ENCODE data around the gene CERT1.

Gene CERT1

DNA sequence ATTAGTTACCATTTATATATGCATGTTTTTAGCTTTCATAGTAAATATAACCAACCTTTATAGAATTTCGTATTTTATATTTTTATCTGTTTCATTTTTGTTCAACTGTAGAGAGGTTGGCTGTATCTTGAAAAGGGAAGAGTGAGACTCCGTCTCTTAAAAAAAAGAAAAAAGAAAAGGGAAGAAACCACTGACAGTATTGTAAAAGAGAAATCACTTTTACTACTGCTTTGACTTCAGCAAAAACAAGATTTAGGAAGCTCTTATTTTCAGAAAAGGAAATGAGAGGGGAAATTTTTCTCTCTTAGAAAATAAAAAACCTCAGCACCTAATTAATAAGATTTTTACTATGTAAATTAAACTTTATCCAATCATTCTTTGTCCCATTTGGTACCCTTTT is 14.6 kb upstream of the CERT1 start:
- TF ChIP-seq FOXA1 (IDR thresholded peaks at IDR 0.05) (no peak), ARNT (IDR thresholded peaks at IDR 0.05) (no peak), LEF1 (IDR thresholded peaks at IDR 0.05; ENCODE audit: borderline replicate concordance) (no peak), FOXM1 (IDR thresholded peaks at IDR 0.05; ENCODE audit: borderline replicate concordance) (no peak), HDGF (IDR thresholded peaks at IDR 0.05; ENCODE audit: borderline replicate concordance) (no peak), FOXK2 (IDR thresholded peaks at IDR 0.05) (no peak), SP1 (IDR thresholded peaks at IDR 0.05) (no peak), ZNF384 (IDR thresholded peaks at IDR 0.05) (no peak), TARDBP (IDR thresholded peaks at IDR 0.05) (no peak), SUZ12 (IDR thresholded peaks at IDR 0.05) (no peak)
- ChIA-PET CTCF (interaction anchor here (0.6 kb wide), 1 partner anchor 330 kb away, joined by 3 read pairs; no protein-coding TSS in a partner anchor), POLR2A (no interaction called here)
- no peak for DNase-seq (ENCODE audit: extremely low spot score)

DNA sequence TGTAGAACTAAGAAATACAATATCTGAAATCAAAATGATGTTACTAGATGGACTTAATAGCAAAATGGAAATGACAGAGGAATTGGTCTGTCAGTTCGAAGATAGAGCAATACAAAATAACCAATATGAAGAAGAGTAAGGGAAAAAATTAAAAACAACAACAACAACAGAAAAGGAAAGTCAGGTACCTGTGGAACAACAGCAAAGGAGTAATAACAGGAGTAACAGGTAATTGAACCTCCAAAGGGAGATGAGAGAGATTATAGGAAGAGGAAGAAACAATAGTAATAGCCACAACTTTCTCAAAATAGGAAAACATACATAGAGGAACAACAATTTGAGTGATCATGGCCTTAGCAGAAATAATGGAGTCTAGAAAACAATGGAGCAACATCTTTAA is 13.9 kb upstream of the CERT1 start:
- no peak for TF ChIP-seq FOXA1 (IDR thresholded peaks at IDR 0.05)
- TF ChIP-seq TARDBP (IDR thresholded peaks at IDR 0.05) = no peak
- TF ChIP-seq L3MBTL2 (conservative IDR thresholded peaks at IDR 0.05) = no peak
- no peak for TF ChIP-seq SUZ12 (IDR thresholded peaks at IDR 0.05)
- TF ChIP-seq ELF4 (IDR thresholded peaks at IDR 0.05) = no peak
- no peak for TF ChIP-seq FOXK2 (IDR thresholded peaks at IDR 0.05)
- no peak for TF ChIP-seq ARNT (IDR thresholded peaks at IDR 0.05)
- no peak for TF ChIP-seq ZNF384 (IDR thresholded peaks at IDR 0.05)
- no peak for TF ChIP-seq SP1 (IDR thresholded peaks at IDR 0.05)
- no peak for TF ChIP-seq FOXM1 (IDR thresholded peaks at IDR 0.05; ENCODE audit: borderline replicate concordance)
- no peak for TF ChIP-seq NFRKB (IDR thresholded peaks at IDR 0.05)
- TF ChIP-seq BHLHE40 (IDR thresholded peaks at IDR 0.05; ENCODE audit: borderline replicate concordance) = no peak
- no peak for TF ChIP-seq CTBP1 (IDR thresholded peaks at IDR 0.05; ENCODE audit: borderline replicate concordance)
- TF ChIP-seq LEF1 (IDR thresholded peaks at IDR 0.05; ENCODE audit: borderline replicate concordance) = no peak
- TF ChIP-seq HDGF (IDR thresholded peaks at IDR 0.05; ENCODE audit: borderline replicate concordance) = no peak
- TF ChIP-seq, protein P1, sequence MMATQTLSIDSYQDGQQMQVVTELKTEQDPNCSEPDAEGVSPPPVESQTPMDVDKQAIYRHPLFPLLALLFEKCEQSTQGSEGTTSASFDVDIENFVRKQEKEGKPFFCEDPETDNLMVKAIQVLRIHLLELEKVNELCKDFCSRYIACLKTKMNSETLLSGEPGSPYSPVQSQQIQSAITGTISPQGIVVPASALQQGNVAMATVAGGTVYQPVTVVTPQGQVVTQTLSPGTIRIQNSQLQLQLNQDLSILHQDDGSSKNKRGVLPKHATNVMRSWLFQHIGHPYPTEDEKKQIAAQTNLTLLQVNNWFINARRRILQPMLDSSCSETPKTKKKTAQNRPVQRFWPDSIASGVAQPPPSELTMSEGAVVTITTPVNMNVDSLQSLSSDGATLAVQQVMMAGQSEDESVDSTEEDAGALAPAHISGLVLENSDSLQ (IDR thresholded peaks at IDR 0.05) = no peak
- ChIA-PET CTCF (no interaction called here), POLR2A (no interaction called here)
- no peak for DNase-seq (ENCODE audit: extremely low spot score)

DNA sequence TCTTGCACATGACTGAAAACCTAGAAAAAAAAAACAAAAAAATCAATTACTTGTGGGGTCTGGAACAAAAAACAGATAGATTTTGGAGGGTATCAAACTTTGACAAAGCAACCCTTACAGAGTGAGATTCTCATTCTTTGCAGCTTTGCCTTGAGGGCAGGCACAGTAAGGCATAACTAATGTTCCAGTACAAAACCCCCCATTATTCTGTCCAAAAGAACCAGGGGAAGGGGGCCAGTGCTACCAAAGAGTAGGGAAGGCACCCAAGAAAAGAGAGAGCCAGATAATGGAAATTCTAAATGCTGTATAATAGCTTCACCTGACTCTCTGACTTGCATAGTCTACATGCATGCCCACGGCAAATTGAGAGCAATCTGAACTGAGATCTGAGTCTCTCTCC is 13.2 kb upstream of the CERT1 start:
- POLR2A ChIA-PET = no interaction called here
- TF ChIP-seq L3MBTL2 (conservative IDR thresholded peaks at IDR 0.05) = no peak
- TF ChIP-seq SUZ12 (IDR thresholded peaks at IDR 0.05) = no peak
- TF ChIP-seq FOXA1 (IDR thresholded peaks at IDR 0.05) = no peak
- TF ChIP-seq FOXM1 (IDR thresholded peaks at IDR 0.05; ENCODE audit: borderline replicate concordance) = no peak
- no peak for TF ChIP-seq ZNF384 (IDR thresholded peaks at IDR 0.05)
- no peak for TF ChIP-seq ARNT (IDR thresholded peaks at IDR 0.05)
- TF ChIP-seq TARDBP (IDR thresholded peaks at IDR 0.05) = no peak
- TF ChIP-seq ELF4 (IDR thresholded peaks at IDR 0.05) = no peak
- no peak for TF ChIP-seq LEF1 (IDR thresholded peaks at IDR 0.05; ENCODE audit: borderline replicate concordance)
- TF ChIP-seq SP1 (IDR thresholded peaks at IDR 0.05) = no peak
- no peak for DNase-seq (ENCODE audit: extremely low spot score)
- CTCF ChIA-PET = no interaction called here

DNA sequence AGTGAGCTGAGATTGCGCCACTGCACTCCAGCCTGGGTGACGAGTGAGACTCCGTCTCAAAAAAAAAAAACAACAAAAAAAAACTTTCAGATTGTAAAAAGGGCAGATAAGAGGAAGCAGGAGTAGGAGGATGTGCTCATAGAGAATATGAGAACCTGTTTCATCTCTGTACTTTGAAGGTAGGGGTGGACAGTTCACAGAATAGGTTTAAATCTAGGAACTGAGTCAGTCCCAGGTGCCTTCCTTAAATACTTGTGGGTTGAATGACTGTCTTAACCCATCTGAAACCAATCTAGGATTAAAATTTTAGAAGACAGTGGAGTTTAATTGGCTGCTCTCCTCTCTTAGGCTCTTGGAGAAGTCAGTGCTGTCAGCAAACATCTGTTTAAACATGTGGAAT is 12.6 kb upstream of the CERT1 start:
- POLR2A ChIA-PET = no interaction called here
- no peak for TF ChIP-seq L3MBTL2 (conservative IDR thresholded peaks at IDR 0.05)
- TF ChIP-seq SUZ12 (IDR thresholded peaks at IDR 0.05) = no peak
- no peak for TF ChIP-seq FOXK2 (IDR thresholded peaks at IDR 0.05)
- no peak for TF ChIP-seq ARNT (IDR thresholded peaks at IDR 0.05)
- TF ChIP-seq NFRKB (IDR thresholded peaks at IDR 0.05) = no peak
- TF ChIP-seq BHLHE40 (IDR thresholded peaks at IDR 0.05; ENCODE audit: borderline replicate concordance) = no peak
- no peak for TF ChIP-seq ELF4 (IDR thresholded peaks at IDR 0.05)
- no peak for TF ChIP-seq LEF1 (IDR thresholded peaks at IDR 0.05; ENCODE audit: borderline replicate concordance)
- no peak for TF ChIP-seq ZNF384 (IDR thresholded peaks at IDR 0.05)
- no peak for TF ChIP-seq HDGF (IDR thresholded peaks at IDR 0.05; ENCODE audit: borderline replicate concordance)
- no peak for TF ChIP-seq FOXM1 (IDR thresholded peaks at IDR 0.05; ENCODE audit: borderline replicate concordance)
- no peak for TF ChIP-seq CTBP1 (IDR thresholded peaks at IDR 0.05; ENCODE audit: borderline replicate concordance)
- TF ChIP-seq, protein P1 (IDR thresholded peaks at IDR 0.05) = no peak
- TF ChIP-seq SP1 (IDR thresholded peaks at IDR 0.05) = no peak
- TF ChIP-seq FOXA1 (IDR thresholded peaks at IDR 0.05) = no peak
- no peak for DNase-seq (ENCODE audit: extremely low spot score)
- CTCF ChIA-PET = no interaction called here

DNA sequence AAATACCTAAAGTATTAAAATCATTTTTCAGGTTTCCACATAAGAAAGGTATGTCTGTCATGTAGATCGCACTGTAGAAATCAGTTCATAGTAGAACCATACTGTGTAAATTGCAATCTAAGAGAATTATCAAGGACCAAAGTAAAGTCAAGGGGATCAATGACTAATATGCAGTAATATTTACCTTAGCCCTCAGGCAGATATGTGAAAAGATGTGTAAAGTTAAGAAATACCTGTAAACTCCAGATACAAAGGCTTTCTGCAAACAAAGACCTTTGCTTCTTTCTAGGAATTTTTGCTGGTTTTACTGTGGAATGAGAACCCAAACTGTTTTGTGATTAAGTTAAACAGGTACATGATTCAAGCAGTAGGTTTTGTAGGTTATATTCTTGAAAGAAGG is 11.8 kb upstream of the CERT1 start:
- POLR2A ChIA-PET = no interaction called here
- CTCF ChIA-PET = no interaction called here
- no peak for DNase-seq (ENCODE audit: extremely low spot score)

DNA sequence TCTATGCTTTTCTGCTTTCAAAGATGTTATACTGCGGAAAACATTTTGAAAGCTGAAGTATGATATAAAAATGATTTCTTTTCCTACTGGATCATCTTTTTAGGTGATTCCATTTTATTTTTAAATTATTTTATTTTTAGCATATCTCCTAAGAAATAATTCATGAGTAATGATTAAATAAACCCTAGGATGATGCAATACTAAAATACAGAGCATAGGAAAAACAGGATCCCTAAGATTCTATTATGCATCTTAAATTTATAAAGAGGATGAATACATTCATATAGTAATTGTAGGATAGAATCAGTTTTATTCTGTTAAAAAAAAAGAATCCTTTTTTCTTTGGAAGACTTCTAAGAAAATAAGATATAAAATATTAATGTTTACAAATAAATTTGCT is 11.1 kb upstream of the CERT1 start:
- POLR2A ChIA-PET = no interaction called here
- CTCF ChIA-PET = no interaction called here

More for the DNA sequence above, 11.8 kb upstream of the CERT1 start:
- TF ChIP-seq LEF1 (IDR thresholded peaks at IDR 0.05; ENCODE audit: borderline replicate concordance) (no peak), SP1 (IDR thresholded peaks at IDR 0.05) (no peak), FOXA1 (IDR thresholded peaks at IDR 0.05) (no peak), TARDBP (IDR thresholded peaks at IDR 0.05) (no peak), FOXK2 (IDR thresholded peaks at IDR 0.05) (no peak), FOXM1 (IDR thresholded peaks at IDR 0.05; ENCODE audit: borderline replicate concordance) (no peak), ELF4 (IDR thresholded peaks at IDR 0.05) (no peak), NFRKB (IDR thresholded peaks at IDR 0.05) (no peak), ZNF384 (IDR thresholded peaks at IDR 0.05) (no peak), L3MBTL2 (conservative IDR thresholded peaks at IDR 0.05) (no peak)
- TF ChIP-seq, protein P1 (IDR thresholded peaks at IDR 0.05) = no peak

More for the DNA sequence above, 11.1 kb upstream of the CERT1 start:
- no peak for DNase-seq (ENCODE audit: extremely low spot score)
- TF ChIP-seq HDGF (IDR thresholded peaks at IDR 0.05; ENCODE audit: borderline replicate concordance) = no peak
- TF ChIP-seq, protein P1 (IDR thresholded peaks at IDR 0.05) = no peak

All from HEK293T (cell line).